ENCODE data around the gene GASK1A.
A peak's percentile ranks its signal among the peaks of the same experiment; 100 is the strongest.

The GASK1A gene

DNA sequence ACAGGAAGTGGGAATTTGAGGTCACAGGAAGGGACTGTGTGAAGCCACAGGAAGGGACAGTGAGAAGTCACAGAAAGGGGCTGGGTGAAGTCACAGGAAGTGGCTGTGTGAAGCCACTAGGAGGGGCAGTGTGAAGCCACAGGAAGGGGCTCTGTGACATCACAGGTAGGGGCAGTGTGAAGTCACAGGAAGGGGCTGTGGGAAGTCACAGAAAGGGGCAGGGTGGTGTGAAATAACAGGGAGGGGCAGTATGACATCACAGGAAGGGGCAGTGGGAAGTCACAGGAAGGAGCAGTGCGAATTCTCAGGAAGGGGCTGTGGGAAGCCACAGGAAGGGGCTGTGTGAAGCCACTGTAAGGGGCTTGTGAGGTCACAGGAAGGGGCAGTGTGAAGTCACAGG is 35.8 kb downstream of the GASK1A start:
- DNase-seq, result no peak

DNA sequence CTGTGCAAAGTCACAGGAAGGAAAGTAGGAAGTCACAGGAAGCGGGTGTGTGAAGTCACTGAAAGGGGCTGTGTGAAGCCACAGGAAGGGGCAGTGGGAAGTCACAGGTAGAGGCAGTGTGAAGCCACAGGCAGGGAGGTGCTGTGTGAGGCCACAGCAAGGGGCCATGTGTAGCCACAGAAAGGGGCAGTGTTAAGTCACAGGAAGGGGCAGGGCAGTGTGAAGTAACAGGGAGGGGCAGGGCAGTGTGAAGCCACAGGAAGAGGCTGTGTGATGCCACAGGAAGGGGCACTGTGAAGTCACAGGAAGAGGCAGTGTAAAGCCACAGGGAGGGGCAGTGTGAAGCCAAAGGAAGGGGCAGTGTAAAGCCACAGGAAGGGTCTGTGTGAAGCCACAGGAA is 36.5 kb downstream of the GASK1A start:
- no peak for DNase-seq

DNA sequence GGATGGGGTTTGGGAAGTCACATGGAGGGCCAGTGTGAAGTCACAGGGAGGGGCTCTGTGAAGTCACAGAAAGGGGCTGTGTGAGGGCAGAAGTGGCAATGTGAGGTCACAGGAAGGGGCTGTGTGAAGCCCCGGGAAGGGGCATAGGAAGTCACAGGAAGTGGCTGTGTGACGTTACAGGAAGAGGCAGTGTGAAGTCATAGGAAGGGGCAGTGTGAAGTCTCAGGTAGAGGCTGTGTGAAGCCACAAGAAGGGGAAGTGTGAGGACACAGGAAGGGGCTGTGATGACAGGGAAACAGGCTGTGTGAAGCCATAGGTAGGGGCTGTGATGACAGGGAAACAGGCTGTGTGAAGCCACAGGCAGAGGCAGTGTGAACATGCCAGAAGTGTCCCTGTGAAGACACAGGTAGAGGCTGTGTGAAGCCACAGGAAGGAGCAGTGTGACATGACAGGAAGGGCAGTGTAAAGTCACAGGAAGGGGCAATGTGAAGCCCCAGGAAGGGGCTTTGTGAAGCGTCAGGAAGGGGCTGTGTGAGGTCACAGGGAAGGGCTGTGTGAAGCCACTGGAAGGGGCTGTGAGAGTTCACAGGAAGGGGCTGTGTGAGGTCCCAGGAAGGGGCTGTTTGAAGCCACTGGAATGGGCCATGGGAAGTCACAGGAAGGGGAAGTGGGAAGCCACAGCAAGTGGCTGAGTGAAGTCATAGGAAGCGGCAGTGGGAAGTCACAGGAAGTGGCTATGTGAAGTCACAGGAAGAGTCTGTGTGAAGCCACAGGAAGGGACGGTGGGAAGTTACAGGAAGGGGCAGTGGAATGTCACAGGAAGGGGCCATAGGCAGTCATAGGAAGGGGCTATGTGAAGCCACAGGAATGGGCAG is 37.1 kb downstream of the GASK1A start:
- DNase-seq, result no peak

DNA sequence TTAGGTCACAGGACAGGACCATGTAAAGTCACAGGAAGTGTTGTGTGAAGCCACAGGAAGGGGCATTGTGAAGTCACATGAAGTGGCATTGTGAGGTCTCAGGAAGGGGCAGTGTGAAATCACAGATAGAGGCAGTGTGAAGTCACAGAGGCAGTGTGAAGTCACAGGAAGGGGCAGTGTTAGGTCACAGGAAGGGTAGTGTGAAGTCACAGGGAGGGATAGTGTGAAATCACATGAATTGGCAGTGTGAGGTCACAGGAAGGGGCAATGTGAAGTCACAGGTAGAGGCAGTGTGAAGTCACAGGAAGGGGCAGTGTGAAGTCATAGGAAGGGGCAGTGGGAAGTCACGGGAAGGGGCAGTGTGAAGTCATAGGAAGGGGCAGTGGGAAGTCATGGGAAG is 37.9 kb downstream of the GASK1A start:
- no peak for DNase-seq

DNA sequence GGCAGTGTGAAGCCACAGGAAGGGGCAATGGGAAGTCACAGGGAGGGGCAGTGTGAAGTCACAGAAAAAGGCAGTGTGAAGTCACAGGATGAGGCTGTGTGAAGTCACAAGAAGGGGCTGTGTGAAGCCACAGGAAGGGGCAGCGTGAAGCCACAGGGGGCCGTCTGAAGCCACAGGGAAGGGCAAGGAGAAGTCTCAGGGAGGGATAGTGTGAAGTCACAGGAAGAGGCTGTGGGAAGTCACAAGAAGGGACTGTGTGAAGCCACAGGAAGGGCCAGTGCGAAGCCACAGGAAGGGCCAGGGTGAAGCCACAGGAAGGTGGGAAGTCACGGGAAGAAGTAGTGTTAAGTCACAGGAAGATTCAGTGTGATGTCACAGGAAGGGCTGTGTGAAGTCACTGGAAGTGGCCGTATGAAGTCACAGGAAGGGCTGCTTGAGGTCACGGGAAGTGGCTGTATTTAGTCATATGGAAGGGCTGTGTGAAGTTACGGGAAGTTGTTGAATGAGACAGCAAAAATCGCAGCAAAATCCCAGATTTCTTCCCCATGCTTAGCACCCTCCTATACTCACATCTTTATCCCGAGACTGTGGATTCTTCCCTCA is 38.6 kb downstream of the GASK1A start:
- DNase-seq, result no peak

- no peak for DNase-seq
These were observed 39.1 kb downstream of the GASK1A start for GRCh38 chr3:43018246-43018645.

DNA sequence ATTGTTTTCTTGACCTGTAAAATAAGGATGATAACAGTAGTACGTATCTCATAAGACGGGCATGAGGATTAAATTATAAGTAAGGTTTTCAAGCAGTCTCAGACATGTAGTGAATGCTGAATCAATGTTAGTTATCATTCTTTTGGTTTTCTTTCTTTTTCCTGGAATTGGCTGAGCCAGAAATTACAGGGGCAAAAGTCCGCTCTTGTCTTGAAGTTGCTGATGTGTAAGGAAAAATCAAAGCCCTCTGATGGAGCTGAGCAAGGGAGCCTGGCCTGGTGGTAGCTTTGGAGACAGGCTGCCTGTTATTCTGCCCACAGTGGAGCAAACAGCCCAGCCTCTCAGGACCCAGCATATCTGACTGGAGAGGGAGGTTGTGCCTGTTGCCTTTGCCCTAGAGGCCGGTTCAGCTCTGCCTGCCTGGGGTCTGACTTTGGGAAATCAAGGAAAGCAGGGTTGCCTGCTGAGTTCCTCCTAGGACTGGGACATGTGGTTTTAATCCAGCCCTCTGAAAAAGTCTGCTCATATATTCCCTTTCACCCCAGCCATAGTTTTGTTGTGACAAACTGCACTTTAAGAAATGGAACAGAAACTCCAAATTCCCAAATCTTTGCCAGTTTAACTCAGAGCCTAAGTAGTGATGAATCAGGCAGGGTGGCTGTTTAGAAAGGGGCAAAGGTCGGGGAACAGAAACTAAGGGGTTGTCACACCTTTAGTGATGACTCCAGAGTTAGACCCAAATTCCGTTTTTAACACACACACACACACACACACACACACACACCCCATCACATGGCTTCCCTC is 40.1 kb downstream of the GASK1A start:
- DNase-seq, result no peak

- DNase-seq, result no peak
These were observed 40.7 kb downstream of the GASK1A start for GRCh38 chr3:43019826-43020225.

DNA sequence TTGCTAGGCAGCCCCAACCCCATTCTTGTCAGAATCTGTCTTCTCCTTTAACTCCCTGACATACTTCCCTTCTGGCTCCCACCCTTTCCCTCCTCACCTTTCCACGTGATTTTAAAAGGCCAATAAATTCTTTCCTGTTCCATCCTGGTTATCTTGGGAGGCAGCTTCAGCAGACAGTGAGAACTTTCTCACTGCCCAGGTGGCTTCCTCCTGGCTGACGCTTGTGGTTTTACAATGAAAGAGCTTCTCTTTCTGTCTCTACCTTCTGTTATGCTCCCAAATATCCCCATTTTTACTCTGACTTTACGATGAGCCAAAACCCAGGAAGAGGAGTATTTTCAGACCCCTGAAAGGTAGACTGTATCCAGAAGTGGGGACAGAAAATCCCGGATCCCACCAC is 42.1 kb downstream of the GASK1A start:
- no peak for DNase-seq

GRCh38 chr3:43022121-43022520 is 43.0 kb downstream of the GASK1A start:
- no peak for DNase-seq

GRCh38 chr3:43023066-43023465 is 44.0 kb downstream of the GASK1A start:
- DNase-seq, result no peak

- no peak for DNase-seq
These were observed 44.6 kb downstream of the GASK1A start for GRCh38 chr3:43023746-43024145.

DNA sequence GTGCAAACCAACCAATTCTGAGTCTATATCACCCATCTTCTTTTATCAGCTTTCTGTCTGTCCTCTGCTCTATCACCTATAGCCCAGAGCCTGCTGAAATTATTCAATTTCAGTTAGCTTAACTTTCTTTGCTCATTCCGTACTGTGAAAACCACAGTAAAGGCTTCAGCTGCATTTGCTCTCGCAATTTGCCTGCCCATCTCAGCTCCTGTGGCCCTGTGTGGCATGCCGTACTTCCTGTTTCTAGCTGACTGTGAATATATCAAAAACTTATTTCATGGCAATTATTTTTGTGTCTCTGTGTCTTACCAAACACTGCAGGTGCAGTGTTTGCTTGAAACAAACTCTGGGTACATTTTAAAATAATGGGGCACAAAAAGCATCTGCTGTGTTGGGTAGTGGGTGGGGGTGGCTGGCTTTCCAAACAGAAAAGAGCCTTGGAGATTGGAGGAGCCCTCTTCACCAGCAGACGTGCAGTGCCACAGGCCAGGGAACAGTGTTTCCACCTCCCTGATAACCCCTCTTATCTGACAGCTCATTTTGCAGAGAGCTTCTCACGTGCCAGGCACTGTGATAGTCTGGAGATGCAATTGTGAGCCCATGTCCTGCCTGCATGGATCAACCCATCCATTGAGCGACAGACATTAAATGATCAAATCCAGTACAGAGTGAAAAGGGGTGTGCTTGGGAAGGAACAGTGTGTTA is 45.2 kb downstream of the GASK1A start:
- peak; percentile 49 for DNase-seq

DNA sequence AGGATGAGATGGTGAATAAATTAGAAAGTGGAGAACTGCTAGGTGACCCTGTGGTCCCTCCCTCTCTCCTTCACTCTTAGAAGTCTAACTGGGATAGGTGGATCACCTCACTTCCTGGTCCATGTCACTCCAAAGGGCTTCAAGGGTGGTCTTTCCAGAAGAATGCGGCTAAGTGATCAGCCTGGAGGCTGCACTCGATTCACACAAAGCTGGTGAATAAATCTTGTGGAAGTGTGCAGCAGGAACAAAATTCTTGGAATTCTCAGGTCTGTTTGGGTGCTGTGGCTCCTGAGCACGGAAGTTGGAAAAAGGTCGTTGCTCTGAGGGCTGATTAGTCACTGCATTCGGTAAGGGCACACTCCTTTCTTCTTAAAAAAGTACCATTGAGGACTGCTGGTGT is 46.3 kb downstream of the GASK1A start:
- DNase-seq, result no peak

GRCh38 chr3:43028001-43028400 is 48.9 kb downstream of the GASK1A start:
- no peak for DNase-seq

- DNase-seq, result no peak
These were observed 49.8 kb downstream of the GASK1A start for GRCh38 chr3:43028678-43029490.

DNA sequence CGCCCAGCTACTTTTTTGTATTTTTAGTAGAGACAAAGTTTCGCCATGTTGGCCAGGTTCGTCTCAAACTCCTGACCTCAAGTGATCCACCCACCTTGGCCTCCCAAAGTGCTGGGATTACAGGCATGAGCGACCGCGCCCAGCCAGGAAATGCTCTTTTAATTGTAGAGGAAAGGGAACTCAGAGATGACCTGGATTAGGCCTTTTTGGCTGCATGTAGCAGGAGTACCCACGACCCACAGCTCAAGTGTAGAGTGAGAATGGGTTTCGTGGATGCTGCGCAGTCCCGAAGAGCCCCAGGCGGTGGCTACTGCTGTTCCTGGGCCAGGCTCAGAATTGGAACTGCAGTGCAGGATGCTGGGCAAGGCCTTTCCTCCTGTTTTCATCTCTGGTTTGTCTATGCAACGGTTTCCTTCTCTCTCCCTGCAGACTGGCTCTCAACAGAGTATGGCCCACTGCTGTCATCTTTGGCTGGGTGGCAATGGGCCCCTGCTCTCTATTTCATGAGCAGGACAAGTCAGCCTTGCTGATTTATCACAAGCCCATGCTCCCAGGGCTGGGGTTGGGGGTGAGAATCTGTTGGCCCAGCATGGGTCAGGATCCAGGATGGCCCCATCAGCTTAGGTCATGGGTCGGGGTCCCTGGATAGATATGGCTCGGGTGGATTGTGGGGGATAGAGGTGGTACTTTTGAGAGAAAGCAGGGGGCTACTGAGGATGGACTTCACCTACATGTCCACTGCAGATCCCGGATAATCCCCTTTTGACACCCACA is 51.2 kb downstream of the GASK1A start:
- DNase-seq, result no peak

DNA sequence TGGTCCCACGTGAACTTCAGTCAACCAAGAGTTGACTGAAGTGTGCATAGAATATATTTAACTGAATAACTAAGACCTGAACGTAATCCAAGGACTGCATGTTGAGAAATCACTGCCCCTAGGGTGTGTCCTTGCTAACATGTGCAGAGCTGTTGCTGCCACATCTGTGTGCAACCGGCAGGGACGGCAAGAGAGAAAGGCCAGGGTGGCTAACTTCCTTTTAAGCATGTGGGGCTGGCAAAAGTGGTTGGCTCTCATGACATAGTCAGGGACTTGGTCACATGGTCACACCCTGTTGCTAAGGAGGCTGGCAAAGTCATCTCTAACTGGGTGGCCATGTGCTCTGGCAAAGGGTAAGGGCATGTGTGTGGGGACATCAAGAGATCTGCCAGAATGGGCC is 52.4 kb downstream of the GASK1A start:
- DNase-seq, result peak; percentile 28

DNA sequence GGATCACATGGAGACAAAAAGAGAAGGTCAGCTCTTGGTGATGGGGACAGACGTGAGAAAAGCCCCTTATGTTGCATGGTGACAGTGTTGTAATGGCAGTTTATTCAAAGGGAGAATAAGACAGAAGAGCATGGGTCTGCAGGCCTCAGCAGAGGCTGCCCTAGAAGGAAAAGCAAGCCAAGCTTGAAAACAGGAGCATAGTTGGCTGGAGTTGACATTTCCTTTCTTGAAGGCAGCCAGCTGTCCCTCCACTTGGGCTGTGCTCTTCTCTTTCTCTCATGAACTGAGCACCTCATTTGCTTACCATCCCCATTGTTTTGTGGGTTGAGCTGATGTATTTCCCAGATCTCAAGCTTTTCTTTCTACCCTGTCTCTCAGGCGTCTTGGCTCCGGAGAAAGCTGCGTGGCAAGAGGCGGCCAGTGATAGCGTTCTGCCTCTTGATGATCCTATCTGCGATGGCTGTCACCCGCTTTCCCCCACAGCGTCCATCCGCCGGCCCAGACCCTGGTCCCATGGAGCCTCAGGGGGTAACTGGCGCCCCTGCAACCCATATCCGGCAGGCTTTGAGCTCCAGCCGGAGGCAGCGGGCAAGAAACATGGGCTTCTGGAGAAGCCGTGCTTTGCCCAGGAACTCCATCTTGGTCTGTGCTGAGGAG is 52.9 kb downstream of the GASK1A start:
- DNase-seq, result no peak
